ENCODE results near the gene ANKRD50.

- TF ChIP-seq CTCF (IDR thresholded peaks at IDR 0.05; ENCODE audit: low read length) (no peak), EZH2 (IDR thresholded peaks at IDR 0.05; ENCODE audit: borderline replicate concordance, low read length) (no peak)
These were observed 1.6 kb downstream of the ANKRD50 start for GRCh38 chr4:124710911-124711310.
